ENCODE data around the gene ADGRL1. TPM values are rescaled to one million over a fixed set of nuclear protein-coding genes. Genes with fewer than 3 reads are reported as not detected.
"Not testable (repeated sequence)": the region's sequence is repeated elsewhere in the genome, so short reads cannot be mapped to it uniquely, and the experiment has no call there.

Gene ADGRL1
- total RNA-seq, 1 experiment from 2014 or later = 26.5 TPM

- no peaks in the 10 kb centered on the region for H3K27me3 Mint-ChIP-seq (ENCODE audit: unreplicated experiment)
- BruUV-seq (replicated peaks) = no TSS peak
- H3K27ac Mint-ChIP-seq (ENCODE audit: unreplicated experiment) = no peak overlapping the region
- peaks cover 8% of the 10 kb centered on the region for H3K4me1 Mint-ChIP-seq (ENCODE audit: low read depth, unreplicated experiment)
- intact Hi-C loops (cut with micrococcal nuclease; ENCODE audit: unreplicated experiment) = no loop called here
- no peak for DNase-seq
- CTCF ChIA-PET = interaction anchor here (0.6 kb wide), 1 partner anchor 217 kb away, joined by 5 read pairs; no protein-coding TSS in a partner anchor
- TF ChIP-seq CTCF (IDR thresholded peaks at IDR 0.05; ENCODE audit: unreplicated experiment) = no peak
- H3K9me3 Mint-ChIP-seq (ENCODE audit: low read depth, unreplicated experiment) = no peaks in the 10 kb centered on the region
- peaks cover 5% of the 10 kb centered on the region for H3K36me3 Mint-ChIP-seq (ENCODE audit: insufficient read depth, unreplicated experiment)
- no peak overlapping the region for H3K4me3 Mint-ChIP-seq (ENCODE audit: low read depth, unreplicated experiment)
Observed at GRCh38 chr19:14149509-14149994, 56.4 kb downstream of the ADGRL1 start.

- Mint-ChIP-seq H3K4me1 (ENCODE audit: low read depth, unreplicated experiment) (peaks cover 8% of the 10 kb centered on the region), H3K27ac (ENCODE audit: unreplicated experiment) (no peak overlapping the region), H3K36me3 (ENCODE audit: insufficient read depth, unreplicated experiment) (peaks cover 5% of the 10 kb centered on the region), H3K4me3 (ENCODE audit: low read depth, unreplicated experiment) (no peak overlapping the region), H3K27me3 (ENCODE audit: unreplicated experiment) (no peaks in the 10 kb centered on the region), H3K9me3 (ENCODE audit: low read depth, unreplicated experiment) (no peaks in the 10 kb centered on the region)
- no TSS peak for BruUV-seq (replicated peaks)
- no peak for TF ChIP-seq CTCF (IDR thresholded peaks at IDR 0.05; ENCODE audit: unreplicated experiment)
- no peak for DNase-seq
- CTCF ChIA-PET = interaction anchor here (0.6 to 1.6 kb wide), 3 partner anchors 12 to 218 kb away, joined by 5 to 8 read pairs (median 5); partner anchors contain the start of gene ASF1B
- intact Hi-C loops (cut with micrococcal nuclease; ENCODE audit: unreplicated experiment) = no loop called here
Observed at GRCh38 chr19:14148751-14149410, 57.1 kb downstream of the ADGRL1 start.

GRCh38 chr19:14147797-14148605 is 58.0 kb downstream of the ADGRL1 start:
- no TSS peak for BruUV-seq (replicated peaks)
- no peaks in the 10 kb centered on the region for H3K27me3 Mint-ChIP-seq (ENCODE audit: unreplicated experiment)
- peak; percentile 66 for TF ChIP-seq CTCF (IDR thresholded peaks at IDR 0.05; ENCODE audit: unreplicated experiment)
- H3K36me3 Mint-ChIP-seq (ENCODE audit: insufficient read depth, unreplicated experiment) = peaks cover 5% of the 10 kb centered on the region
- DNase-seq = peak; percentile 71
- no peak overlapping the region for H3K27ac Mint-ChIP-seq (ENCODE audit: unreplicated experiment)
- intact Hi-C loops (cut with micrococcal nuclease; ENCODE audit: unreplicated experiment) = no loop called here
- CTCF ChIA-PET = interaction anchor here (1.0 to 1.6 kb wide), 3 partner anchors 11 to 200 kb away, joined by 5 to 9 read pairs (median 8); partner anchors contain the start of gene ASF1B
- no peaks in the 10 kb centered on the region for H3K9me3 Mint-ChIP-seq (ENCODE audit: low read depth, unreplicated experiment)
- peaks cover 8% of the 10 kb centered on the region for H3K4me1 Mint-ChIP-seq (ENCODE audit: low read depth, unreplicated experiment)
- peak overlapping the region; percentile 30 for H3K4me3 Mint-ChIP-seq (ENCODE audit: low read depth, unreplicated experiment)

- Mint-ChIP-seq H3K27ac (ENCODE audit: unreplicated experiment) (no peak overlapping the region), H3K27me3 (ENCODE audit: unreplicated experiment) (no peaks in the 10 kb centered on the region)
- CTCF ChIA-PET = interaction anchor here (1.4 to 1.6 kb wide), 2 partner anchors 10 to 142 kb away, joined by 8 to 9 read pairs; partner anchors contain the start of gene ASF1B
Observed at GRCh38 chr19:14146789-14147216, 59.2 kb downstream of the ADGRL1 start.

GRCh38 chr19:14146169-14146568 is 59.8 kb downstream of the ADGRL1 start:
- CTCF ChIA-PET = interaction anchor here (1.2 kb wide), 1 partner anchor 10 kb away, joined by 4 read pairs; the partner anchor contains the start of gene ASF1B
- H3K4me1 Mint-ChIP-seq (ENCODE audit: low read depth, unreplicated experiment); DNase-seq; H3K9me3 Mint-ChIP-seq (ENCODE audit: low read depth, unreplicated experiment); intact Hi-C loops (cut with micrococcal nuclease; ENCODE audit: unreplicated experiment); H3K4me3 Mint-ChIP-seq (ENCODE audit: low read depth, unreplicated experiment); BruUV-seq (replicated peaks); H3K36me3 Mint-ChIP-seq (ENCODE audit: insufficient read depth, unreplicated experiment); H3K27me3 Mint-ChIP-seq (ENCODE audit: unreplicated experiment); H3K27ac Mint-ChIP-seq (ENCODE audit: unreplicated experiment): not testable (repeated sequence)

More at GRCh38 chr19:14146789-14147216, 59.2 kb downstream of the ADGRL1 start:
- intact Hi-C loops (cut with micrococcal nuclease; ENCODE audit: unreplicated experiment) = no loop called here
- Mint-ChIP-seq H3K4me1 (ENCODE audit: low read depth, unreplicated experiment) (peaks cover 8% of the 10 kb centered on the region), H3K9me3 (ENCODE audit: low read depth, unreplicated experiment) (no peaks in the 10 kb centered on the region), H3K36me3 (ENCODE audit: insufficient read depth, unreplicated experiment) (peaks cover 5% of the 10 kb centered on the region), H3K4me3 (ENCODE audit: low read depth, unreplicated experiment) (no peak overlapping the region)
- BruUV-seq (replicated peaks) = no TSS peak
- no peak for TF ChIP-seq CTCF (IDR thresholded peaks at IDR 0.05; ENCODE audit: unreplicated experiment)
- no peak for DNase-seq

All from Calu3 (cell line).